Vagina (tissue), 2 donors: ENCODE results near the gene MAB21L4.

Experiments used
- POLR2A ChIP-seq, 2 donors: fragments of 450-650 bp; IDR thresholded peaks; one replicate each; pipeline ENCODE4 v1.6.1; 2017; ENCODE audit warnings: antibody characterized with exemption in 2 of 2, mild to moderate bottlenecking in 2 of 2, moderate library complexity in 2 of 2
- POLR2AphosphoS5 ChIP-seq, 2 donors: sonication (generic); formaldehyde crosslinking; IDR thresholded peaks; one replicate each; pipeline ENCODE4 v1.9.0; 2017; ENCODE audit warnings: antibody characterized with exemption in 2 of 2, mild to moderate bottlenecking in 2 of 2, low read depth in 1 of 2; ENCODE audit not compliant: insufficient read depth in 1 of 2
- TF ChIP-seq, protein P1 (sequence below), 3 experiments: fragments of 450-650 bp in 2 of 3; fragments of 200-600 bp in 1 of 3; sonication (generic) in 1 of 3; IDR thresholded peaks; one replicate each; pipeline ENCODE4 v1.5.1; 2017 to 2019; ENCODE audit warnings: antibody characterized with exemption in 3 of 3, mild to moderate bottlenecking in 2 of 3, moderate library complexity in 2 of 3

DNA sequence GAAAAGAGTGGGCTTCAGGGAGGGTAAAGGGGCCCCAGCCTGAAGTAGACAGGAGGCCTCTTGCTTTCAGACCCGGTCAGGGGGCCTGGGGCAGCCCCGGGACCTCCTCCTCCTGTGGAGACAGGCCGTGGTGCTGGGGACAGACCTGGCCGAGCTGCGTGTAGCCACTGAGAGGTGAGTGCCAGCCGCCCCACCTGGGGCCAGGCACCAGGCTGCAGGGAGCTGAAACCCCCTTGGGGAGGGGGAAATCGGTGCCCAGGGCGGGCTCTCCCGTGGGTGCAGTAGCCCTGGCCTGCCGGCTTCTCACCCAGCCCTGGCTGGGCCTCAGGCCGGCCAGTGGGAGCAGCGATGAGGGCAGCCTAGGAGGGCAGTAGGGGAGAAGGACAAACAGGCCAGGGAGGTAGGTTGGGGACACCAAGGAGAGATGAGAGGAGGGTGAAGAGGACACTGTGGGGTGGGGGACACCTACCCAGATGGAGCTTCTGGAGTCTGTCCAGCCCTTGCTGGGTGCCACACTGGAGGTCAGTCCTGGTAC is 34.2 kb upstream of the MAB21L4 start:
- TF ChIP-seq, protein P1, sequence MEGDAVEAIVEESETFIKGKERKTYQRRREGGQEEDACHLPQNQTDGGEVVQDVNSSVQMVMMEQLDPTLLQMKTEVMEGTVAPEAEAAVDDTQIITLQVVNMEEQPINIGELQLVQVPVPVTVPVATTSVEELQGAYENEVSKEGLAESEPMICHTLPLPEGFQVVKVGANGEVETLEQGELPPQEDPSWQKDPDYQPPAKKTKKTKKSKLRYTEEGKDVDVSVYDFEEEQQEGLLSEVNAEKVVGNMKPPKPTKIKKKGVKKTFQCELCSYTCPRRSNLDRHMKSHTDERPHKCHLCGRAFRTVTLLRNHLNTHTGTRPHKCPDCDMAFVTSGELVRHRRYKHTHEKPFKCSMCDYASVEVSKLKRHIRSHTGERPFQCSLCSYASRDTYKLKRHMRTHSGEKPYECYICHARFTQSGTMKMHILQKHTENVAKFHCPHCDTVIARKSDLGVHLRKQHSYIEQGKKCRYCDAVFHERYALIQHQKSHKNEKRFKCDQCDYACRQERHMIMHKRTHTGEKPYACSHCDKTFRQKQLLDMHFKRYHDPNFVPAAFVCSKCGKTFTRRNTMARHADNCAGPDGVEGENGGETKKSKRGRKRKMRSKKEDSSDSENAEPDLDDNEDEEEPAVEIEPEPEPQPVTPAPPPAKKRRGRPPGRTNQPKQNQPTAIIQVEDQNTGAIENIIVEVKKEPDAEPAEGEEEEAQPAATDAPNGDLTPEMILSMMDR (IDR thresholded peaks at IDR 0.05): no peak
- TF ChIP-seq POLR2AphosphoS5 (IDR thresholded peaks at IDR 0.05; ENCODE audit: insufficient read depth in 1 of 2, low read depth in 1 of 2) (no peak), POLR2A (IDR thresholded peaks at IDR 0.05) (no peak)
